Endothelial cell of umbilical vein (primary cell): ENCODE results near the gene ARPC1A. TPM values are rescaled to one million over a fixed set of nuclear protein-coding genes. Genes with fewer than 3 reads are reported as not detected.

Source experiments
- BruUV-seq: library from RNA; stranded (reverse); fragments of 400-500 nt; replicated peaks from 2 replicates; lab custom pipeline; 2021; lab: Mats Ljungman, UMichigan
- CTCF ChIA-PET: fragments of 300-600, 350-600 bp; sonication (Branson Sonifier 250); formaldehyde crosslinking; loops from one replicate; lab custom pipeline; 2021; ENCODE audit warnings: antibody characterized with exemption, inconsistent platforms; lab: Charles Lee
- POLR2A ChIA-PET: fragments of 300-600, 350-600 bp; sonication (Branson Sonifier 250); formaldehyde crosslinking; loops from one replicate; lab custom pipeline; 2021; ENCODE audit warnings: antibody characterized with exemption, inconsistent platforms; lab: Charles Lee
- DNase-seq: peaks from one replicate; pipeline ENCODE4 v3.0.0-alpha.2; 2011; ENCODE audit warnings: low read depth, low spot score
- FAIRE-seq: peaks from 2 replicates; lab custom pipeline; 2011; peaks lifted over from hg19 to GRCh38; lab: Jason Lieb, UNC
- H2AFZ ChIP-seq: 2 replicates; pipeline ENCODE4 v1.6.0; 2012; ENCODE audit warnings: low read depth, low read length, control low read depth, inconsistent platforms
- H3K27ac ChIP-seq: 2 replicates; pipeline ENCODE4 v1.5.1; 2011; ENCODE audit warnings: low read depth, mild to moderate bottlenecking, control low read depth, low read length, moderate library complexity; ENCODE audit not compliant: insufficient read depth
- H3K27me3 ChIP-seq, 2 experiments: 2 replicates each; pipeline versions ENCODE4 v1.6.0 to v1.6.1; 2011; ENCODE audit warnings: low read length in 2 of 2, mixed read lengths in 1 of 2; ENCODE audit not compliant: control insufficient read depth in 2 of 2, insufficient read depth in 2 of 2
- H3K36me3 ChIP-seq, 2 experiments: 2 replicates in 1 of 2; 3 replicates in 1 of 2; pipeline ENCODE4 v1.5.1; 2011; ENCODE audit warnings: low read length in 2 of 2, mild to moderate bottlenecking in 1 of 2, moderate library complexity in 1 of 2; ENCODE audit not compliant: control insufficient read depth in 2 of 2, insufficient read depth in 2 of 2; ENCODE audit errors: extremely low read depth in 1 of 2
- H3K4me1 ChIP-seq: 3 replicates; pipeline ENCODE4 v1.5.1; 2011; ENCODE audit warnings: mild to moderate bottlenecking, low read length; ENCODE audit not compliant: control insufficient read depth, insufficient read depth; ENCODE audit errors: extremely low read depth
- H3K4me2 ChIP-seq: 2 replicates; pipeline ENCODE4 v1.6.1; 2011; ENCODE audit warnings: low read length, control low read depth, mixed read lengths; ENCODE audit not compliant: insufficient read depth
- H3K4me3 ChIP-seq, 3 experiments: fragments of 200-600 bp in 1 of 3; sonication (generic), shearing (Covaris generic) in 1 of 3; replicated peaks in 1 of 3; 2 replicates each; pipeline ENCODE4 v1.5.1; 2011 to 2016; ENCODE audit warnings: control low read depth in 3 of 3, low read length in 3 of 3, mild to moderate bottlenecking in 2 of 3, inconsistent platforms in 1 of 3, low read depth in 1 of 3, moderate library complexity in 1 of 3; ENCODE audit not compliant: insufficient read depth in 1 of 3
- H3K79me2 ChIP-seq: 2 replicates; pipeline ENCODE4 v1.6.0; 2012; ENCODE audit warnings: low read length, inconsistent platforms; ENCODE audit not compliant: control insufficient read depth, insufficient read depth
- H3K9ac ChIP-seq: replicated peaks from 2 replicates; pipeline ENCODE3; 2011; ENCODE audit warnings: low read length, control low read depth; ENCODE audit not compliant: insufficient read depth; ENCODE audit errors: extremely low read depth
- H3K9me1 ChIP-seq: replicated peaks from 3 replicates; pipeline ENCODE4 v1.6.0; 2011; ENCODE audit warnings: mild to moderate bottlenecking, low read length; ENCODE audit not compliant: control insufficient read depth, insufficient read depth; ENCODE audit errors: extremely low read depth
- H3K9me3 ChIP-seq: replicated peaks from 2 replicates; pipeline ENCODE4 v1.5.1; 2012; ENCODE audit warnings: low read length, inconsistent platforms; ENCODE audit not compliant: control insufficient read depth, insufficient read depth
- H4K20me1 ChIP-seq: replicated peaks from 2 replicates; pipeline ENCODE3; 2011; ENCODE audit warnings: mild to moderate bottlenecking, low read length; ENCODE audit not compliant: control insufficient read depth, insufficient read depth; ENCODE audit errors: extremely low read depth
- CTCF ChIP-seq, 2 donors: IDR thresholded peaks; 1 replicate in 1 of 2; 2 replicates in 1 of 2; pipeline ENCODE4 v1.5.1; 2011; ENCODE audit warnings: low read length in 2 of 2, mild to moderate bottlenecking in 2 of 2, moderate library complexity in 2 of 2, control low read depth in 1 of 2, inconsistent platforms in 1 of 2, low read depth in 1 of 2; ENCODE audit not compliant: insufficient read depth in 1 of 2; ENCODE audit errors: extremely low read depth in 1 of 2
- EZH2 ChIP-seq: IDR thresholded peaks from 2 replicates; pipeline ENCODE4 v1.6.1; 2012; ENCODE audit warnings: borderline replicate concordance, low read depth, mild to moderate bottlenecking, moderate library complexity, low read length, inconsistent platforms; ENCODE audit not compliant: severe bottlenecking
- FOS ChIP-seq: IDR thresholded peaks from 2 replicates; pipeline ENCODE4 v1.6.1; 2011; ENCODE audit warnings: mild to moderate bottlenecking, low read length, moderate library complexity, borderline replicate concordance; ENCODE audit not compliant: insufficient read depth
- GATA2 ChIP-seq: IDR thresholded peaks from 2 replicates; pipeline ENCODE4 v1.7.0; 2011; ENCODE audit warnings: low read depth, mild to moderate bottlenecking, moderate library complexity, mixed read lengths, low read length; ENCODE audit not compliant: insufficient read length, insufficient read depth
- JUN ChIP-seq: IDR thresholded peaks from 2 replicates; pipeline ENCODE4 v1.6.1; 2011; ENCODE audit warnings: borderline replicate concordance, low read depth; ENCODE audit not compliant: insufficient read length, insufficient read depth
- MAX ChIP-seq: IDR thresholded peaks from 2 replicates; pipeline ENCODE4 v1.6.1; 2011; ENCODE audit not compliant: insufficient read depth, insufficient read length
- MYC ChIP-seq: IDR thresholded peaks from one replicate; pipeline ENCODE4 v1.6.1; 2011; ENCODE audit warnings: mild to moderate bottlenecking, low read depth, low read length
- POLR2A ChIP-seq: IDR thresholded peaks from 2 replicates; pipeline ENCODE4 v1.6.1; 2012; ENCODE audit warnings: low read depth, mild to moderate bottlenecking, control low read depth, low read length
- POLR2AphosphoS5 ChIP-seq: IDR thresholded peaks from 2 replicates; pipeline ENCODE4 v1.6.1; 2012; ENCODE audit warnings: low read depth, mild to moderate bottlenecking, control low read depth, low read length, moderate library complexity; ENCODE audit not compliant: insufficient read depth
- dilution Hi-C: fragments of 300-500 bp; cut with MboI; formaldehyde crosslinking; loops from one replicate; pipeline ENCODE4 v1.15.0; 2019; ENCODE audit warnings: low sequenced_read_pairs; ENCODE audit not compliant: extremely low pct_ligation_motif_present
- intact Hi-C: fragments of 100-400 bp; cut with micrococcal nuclease; formaldehyde crosslinking; loops from one replicate; pipeline ENCODE4 v1.10.0; 2022
- polyA plus RNA-seq, 4 experiments: library from polyadenylated mRNA; depleted of rRNA in 3 of 4; stranded (reverse) in 3 of 4; unstranded in 1 of 4; fragments of >200 nt; gene quantifications; 2 replicates each; pipeline versions ENCODE4 v1.2.1 to v1.2.3, GENCODE V29; 2011 to 2012; ENCODE audit warnings: missing spikeins in 1 of 4
- total RNA-seq: library from RNA; stranded (reverse); gene quantifications from 2 replicates; pipeline ENCODE4 v1.2.3, GENCODE V29; 2021

Gene ARPC1A
- total and polyA plus RNA-seq, 2 donors (not counting 3 experiments of a cell fraction or from before 2014, with no cell fraction given), result 200 to 243 TPM

GRCh38 chr7:99314504-99314903, 11.2 kb upstream of the ARPC1A start:
- Histone ChIP-seq H3K27ac (no peak overlapping the region), H3K9me1 (no peaks in the 10 kb centered on the region), H3K9me3 (no peaks in the 10 kb centered on the region), H4K20me1 (no peaks in the 10 kb centered on the region), H3K4me1 (no peaks in the 10 kb centered on the region), H3K4me2 (no peak overlapping the region), H2AFZ (no peak overlapping the region), H3K27me3 (no peaks in the 10 kb centered on the region), H3K9ac (no peak overlapping the region), H3K79me2 (no peaks in the 10 kb centered on the region), H3K36me3 (no peaks in the 10 kb centered on the region), H3K4me3 (no peak overlapping the region)
- dilution Hi-C loops (loop anchor here (10.0 kb wide), 1 partner anchor 250 kb away; no protein-coding TSS in a partner anchor), intact Hi-C loops (no loop called here)
- TF ChIP-seq CTCF (IDR thresholded peaks at IDR 0.05; ENCODE audit: extremely low read depth in 1 of 2, insufficient read depth in 1 of 2, low read depth in 1 of 2, low read length in 2 of 2) (no peak), JUN (no peak), POLR2AphosphoS5 (no peak), FOS (no peak), MAX (no peak), GATA2 (no peak), POLR2A (no peak), MYC (no peak), EZH2 (no peak)
- FAIRE-seq, result no peak
- no TSS peak for BruUV-seq
- ChIA-PET POLR2A (no interaction called here), CTCF (interaction anchor here (0.6 to 5.6 kb wide), 5 partner anchors 273 to 290 kb away, joined by 3 to 44 read pairs (median 4); no protein-coding TSS in a partner anchor)
- DNase-seq, result no peak
